Transverse colon (tissue), 4 donors: ENCODE data around the gene NKIRAS2. TPM values are rescaled to one million over a fixed set of nuclear protein-coding genes. Genes with fewer than 3 reads are reported as not detected.

Source experiments
- DNase-seq: peaks from one replicate; pipeline ENCODE4 v3.0.0-alpha.2; 2019
- H3K27ac ChIP-seq, 4 donors: fragments of 200-600 bp; sonication (generic); 2 replicates each; pipeline ENCODE4 v1.5.1; 2016 to 2018; ENCODE audit warnings: inconsistent platforms in 4 of 4
- H3K27me3 ChIP-seq: fragments of 200-600 bp; sonication (generic); 2 replicates; pipeline ENCODE4 v1.5.1; 2017; ENCODE audit warnings: inconsistent platforms
- H3K36me3 ChIP-seq, 4 donors: fragments of 200-600 bp; sonication (generic); 2 replicates each; pipeline ENCODE4 v1.5.1; 2017 to 2019; ENCODE audit warnings: inconsistent platforms in 4 of 4
- H3K4me1 ChIP-seq, 4 donors: fragments of 200-600 bp; sonication (generic); 2 replicates each; pipeline ENCODE4 v1.5.1; 2017 to 2020; ENCODE audit warnings: inconsistent platforms in 4 of 4
- H3K4me3 ChIP-seq, 4 donors: fragments of 200-600 bp; sonication (generic); 1 replicate in 1 of 4; 2 replicates in 3 of 4; pipeline versions ENCODE4 v1.5.1 to v1.6.1; 2017 to 2019; ENCODE audit warnings: inconsistent platforms in 4 of 4
- H3K9me3 ChIP-seq, 2 donors: fragments of 200-600 bp; sonication (generic); 2 replicates each; pipeline ENCODE4 v1.5.1; 2017 to 2019; ENCODE audit warnings: inconsistent platforms in 2 of 2
- EP300 ChIP-seq: sonication (generic); formaldehyde crosslinking; IDR thresholded peaks from one replicate; pipeline ENCODE4 v1.6.1; 2017; ENCODE audit warnings: antibody characterized with exemption, low read depth
- POLR2A ChIP-seq: fragments of 450-650 bp; IDR thresholded peaks from one replicate; pipeline ENCODE4 v1.6.1; 2016; ENCODE audit warnings: antibody characterized with exemption, mild to moderate bottlenecking, moderate library complexity
- POLR2AphosphoS5 ChIP-seq, 3 donors: sonication (generic); formaldehyde crosslinking; IDR thresholded peaks; one replicate each; pipeline ENCODE4 v1.6.1; 2016; ENCODE audit warnings: antibody characterized with exemption in 3 of 3
- WGBS, 2 donors: methylation state at CpG; one replicate each; pipeline ENCODE4 v1.1.5; 2018; ENCODE audit warnings: low coverage in 1 of 2; 5-methylcytosine and 5-hydroxymethylcytosine counted together
- in situ Hi-C, 4 donors: fragments of 200-750 bp; cut with MboI; loops; one replicate each; pipeline versions ENCODE4 v1.15.0 to v1.15.1; 2017; ENCODE audit warnings: low sequenced_read_pairs in 3 of 4, low pct_ligation_motif_present in 1 of 4, low pct_unique_long_range_greater_than_20kb in 1 of 4
- intact Hi-C: fragments of 100-400 bp; cut with DNase I; formaldehyde crosslinking; loops from one replicate; pipeline ENCODE4 v1.15.1; 2023; ENCODE audit warnings: low total_unique reads
- total RNA-seq, 4 donors: library from RNA; depleted of rRNA; stranded (reverse); fragments of >200 nt; gene quantifications; one replicate each; pipeline ENCODE4 v1.1.0, GENCODE V29; 2016
- TF ChIP-seq, protein P1 (sequence below), 5 experiments: fragments of 200-600 bp in 3 of 5; fragments of 450-650 bp in 2 of 5; sonication (generic) in 3 of 5; IDR thresholded peaks; 1 replicate in 2 of 5; 2 replicates in 3 of 5; pipeline ENCODE4 v1.5.1; 2016 to 2017; ENCODE audit warnings: antibody characterized with exemption in 5 of 5, inconsistent platforms in 3 of 5, mild to moderate bottlenecking in 2 of 5, moderate library complexity in 1 of 5

NKIRAS2 gene
- total RNA-seq, 4 donors from 2014 or later, result 20.5 to 52.7 (median 35.0) TPM

- WGBS, 2 donors, result 50 to 64% methylated on average over 1 to 17 of the region's 17 CpGs
- intact Hi-C loops, result loop anchor here (5.0 kb wide), 2 partner anchors 70 to 85 kb away; partner anchors contain the start of genes DHX58 and ZNF385C
- Histone ChIP-seq H3K4me1 (peaks cover 4 to 18% (median 12%) of the 10 kb centered on the region in 4 donors), H3K36me3 (peaks cover 0 to 17% (median 2%) of the 10 kb centered on the region in 4 donors), H3K27ac (no peak overlapping the region), H3K27me3 (no peaks in the 10 kb centered on the region), H3K9me3 (no peaks in the 10 kb centered on the region), H3K4me3 (no peak overlapping the region)
- in situ Hi-C loops, result no loop called here
- no peak for DNase-seq
- TF ChIP-seq, protein P1, sequence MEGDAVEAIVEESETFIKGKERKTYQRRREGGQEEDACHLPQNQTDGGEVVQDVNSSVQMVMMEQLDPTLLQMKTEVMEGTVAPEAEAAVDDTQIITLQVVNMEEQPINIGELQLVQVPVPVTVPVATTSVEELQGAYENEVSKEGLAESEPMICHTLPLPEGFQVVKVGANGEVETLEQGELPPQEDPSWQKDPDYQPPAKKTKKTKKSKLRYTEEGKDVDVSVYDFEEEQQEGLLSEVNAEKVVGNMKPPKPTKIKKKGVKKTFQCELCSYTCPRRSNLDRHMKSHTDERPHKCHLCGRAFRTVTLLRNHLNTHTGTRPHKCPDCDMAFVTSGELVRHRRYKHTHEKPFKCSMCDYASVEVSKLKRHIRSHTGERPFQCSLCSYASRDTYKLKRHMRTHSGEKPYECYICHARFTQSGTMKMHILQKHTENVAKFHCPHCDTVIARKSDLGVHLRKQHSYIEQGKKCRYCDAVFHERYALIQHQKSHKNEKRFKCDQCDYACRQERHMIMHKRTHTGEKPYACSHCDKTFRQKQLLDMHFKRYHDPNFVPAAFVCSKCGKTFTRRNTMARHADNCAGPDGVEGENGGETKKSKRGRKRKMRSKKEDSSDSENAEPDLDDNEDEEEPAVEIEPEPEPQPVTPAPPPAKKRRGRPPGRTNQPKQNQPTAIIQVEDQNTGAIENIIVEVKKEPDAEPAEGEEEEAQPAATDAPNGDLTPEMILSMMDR (IDR thresholded peaks at IDR 0.05), result no peak
- no peak for TF ChIP-seq POLR2A
- no peak for TF ChIP-seq POLR2AphosphoS5 (IDR thresholded peaks at IDR 0.05)
- TF ChIP-seq EP300, result no peak
Measured at GRCh38 chr17:42026857-42027589, 7.1 kb downstream of the NKIRAS2 start.

DNA sequence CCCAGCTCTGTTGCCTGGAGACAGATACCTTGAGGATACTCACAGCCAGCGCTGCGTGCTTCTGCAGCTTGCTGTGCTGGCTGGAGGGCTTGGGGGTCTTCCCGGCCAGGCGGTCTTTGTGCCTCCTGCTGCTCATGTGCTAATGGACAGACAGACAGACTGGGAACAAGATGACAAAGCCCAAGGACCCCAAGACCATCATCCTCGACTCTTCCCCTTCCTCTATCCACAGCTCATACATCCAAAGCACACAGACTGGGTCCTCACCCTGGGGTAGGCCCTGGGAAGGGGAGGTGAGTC is 7.7 kb downstream of the NKIRAS2 start:
- Histone ChIP-seq H3K27me3 (no peaks in the 10 kb centered on the region), H3K36me3 (peaks cover 0 to 13% (median 2%) of the 10 kb centered on the region in 4 donors), H3K9me3 (no peaks in the 10 kb centered on the region), H3K4me3 (no peak overlapping the region), H3K4me1 (peaks cover 4 to 18% (median 12%) of the 10 kb centered on the region in 4 donors), H3K27ac (no peak overlapping the region)
- 76 to 100% methylated on average over 1 to 5 of the region's 5 CpGs for WGBS, 2 donors
- in situ Hi-C loops (no loop called here), intact Hi-C loops (loop anchor here (5.0 kb wide), 2 partner anchors 70 to 85 kb away; partner anchors contain the start of genes DHX58 and ZNF385C)
- TF ChIP-seq EP300 (no peak), POLR2AphosphoS5 (IDR thresholded peaks at IDR 0.05) (no peak), POLR2A (no peak)
- TF ChIP-seq, protein P1 (IDR thresholded peaks at IDR 0.05), result no peak
- no peak for DNase-seq

DNA sequence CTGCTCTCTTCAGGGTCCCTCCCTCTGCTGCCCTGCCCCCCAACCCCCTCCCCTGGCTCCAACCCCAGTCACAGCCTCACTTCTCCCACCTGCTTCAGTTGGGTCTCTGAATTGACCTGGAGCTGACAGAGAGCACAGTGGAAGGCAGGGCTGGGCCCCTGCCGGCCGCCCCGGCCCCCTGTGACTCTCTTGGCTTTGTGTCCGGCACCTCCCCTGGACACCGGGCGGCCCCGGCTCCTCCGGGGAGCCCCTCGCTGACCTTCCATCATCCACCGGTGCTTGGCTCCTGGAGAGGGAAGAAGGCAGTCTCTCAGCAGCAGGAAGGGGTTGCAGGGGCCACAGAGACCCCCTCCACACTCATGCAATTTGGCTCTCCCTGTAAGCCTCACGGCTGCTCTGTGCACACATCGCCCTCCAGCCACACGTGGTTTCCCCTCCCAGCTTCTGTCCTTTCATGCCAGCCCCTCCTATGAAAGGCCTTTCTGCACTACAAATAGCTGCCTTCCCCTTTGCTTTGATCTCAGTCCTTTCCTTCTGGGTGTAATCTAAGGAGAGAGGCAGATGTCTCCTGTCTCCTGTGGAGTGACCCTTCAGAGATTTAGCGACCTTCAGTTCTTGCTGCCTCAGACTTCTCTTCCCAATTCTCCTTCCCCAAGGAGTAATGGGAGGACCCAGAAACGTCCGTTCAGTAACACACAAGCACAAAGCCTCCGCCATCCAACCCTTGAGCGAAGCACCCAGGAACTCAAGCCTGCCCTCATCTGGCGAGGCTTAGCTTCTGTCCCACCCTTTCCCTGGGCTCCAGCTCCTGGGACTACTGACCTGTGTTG is 8.3 kb downstream of the NKIRAS2 start:
- no peak for DNase-seq
- Histone ChIP-seq H3K4me3 (no peak overlapping the region), H3K27me3 (no peaks in the 10 kb centered on the region), H3K27ac (no peak overlapping the region), H3K36me3 (peaks cover 0 to 7% (median 2%) of the 10 kb centered on the region in 4 donors), H3K9me3 (no peaks in the 10 kb centered on the region), H3K4me1 (peaks cover 4 to 18% (median 12%) of the 10 kb centered on the region in 4 donors)
- intact Hi-C loops, result loop anchor here (5.0 kb wide), 2 partner anchors 69 to 84 kb away; partner anchors contain the start of genes DHX58 and ZNF385C
- no peak for TF ChIP-seq POLR2A
- TF ChIP-seq, protein P1 (IDR thresholded peaks at IDR 0.05), result peak in 1 of 5 experiments; percentile 4
- in situ Hi-C loops, result no loop called here
- WGBS, 2 donors, result 50 to 69% methylated on average over 3 to 19 of the region's 19 CpGs

- TF ChIP-seq POLR2A, result no peak
- TF ChIP-seq EP300, result no peak
- TF ChIP-seq POLR2AphosphoS5 (IDR thresholded peaks at IDR 0.05), result no peak
- TF ChIP-seq, protein P1 (IDR thresholded peaks at IDR 0.05), result no peak
- 81% methylated on average over 7 of the region's 7 CpGs; no CpG with 5 or more reads in 1 of the 2 donors for WGBS, 2 donors
- intact Hi-C loops, result loop anchor here (5.0 kb wide), 2 partner anchors 69 to 84 kb away; partner anchors contain the start of genes DHX58 and ZNF385C
Measured at GRCh38 chr17:42028791-42029127, 8.9 kb downstream of the NKIRAS2 start.

More at GRCh38 chr17:42028791-42029127, 8.9 kb downstream of the NKIRAS2 start:
- Histone ChIP-seq H3K27me3 (no peaks in the 10 kb centered on the region), H3K4me3 (no peak overlapping the region), H3K36me3 (peaks cover 0 to 4% (median 1%) of the 10 kb centered on the region in 4 donors), H3K9me3 (no peaks in the 10 kb centered on the region), H3K27ac (no peak overlapping the region), H3K4me1 (peaks cover 4 to 18% (median 12%) of the 10 kb centered on the region in 4 donors)
- in situ Hi-C loops, result no loop called here
- no peak for DNase-seq
